Esophagus (tissue), 2 donors: Measurements from ENCODE around the gene SMARCB1. TPM values are rescaled to one million over a fixed set of nuclear protein-coding genes. Genes with fewer than 3 reads are reported as not detected.

ENCODE experiments used
- H3K27ac ChIP-seq, 2 donors: one replicate each; pipeline ENCODE4 v1.5.1; 2013; ENCODE audit warnings: low read depth in 2 of 2, mild to moderate bottlenecking in 2 of 2, inconsistent platforms in 1 of 2, low read length in 1 of 2, moderate library complexity in 1 of 2
- H3K27me3 ChIP-seq, 2 donors: one replicate each; pipeline ENCODE4 v1.6.1; 2013; ENCODE audit warnings: low read length in 2 of 2, control low read depth in 1 of 2, mild to moderate bottlenecking in 1 of 2; ENCODE audit not compliant: insufficient read depth in 2 of 2, control insufficient read depth in 1 of 2
- H3K36me3 ChIP-seq, 2 donors: one replicate each; pipeline ENCODE4 v1.6.1; 2013; ENCODE audit warnings: low read length in 1 of 2; ENCODE audit not compliant: control insufficient read depth in 2 of 2, insufficient read depth in 2 of 2
- H3K4me1 ChIP-seq, 2 donors: one replicate each; pipeline ENCODE4 v1.6.1; 2013; ENCODE audit warnings: low read length in 1 of 2; ENCODE audit not compliant: control insufficient read depth in 2 of 2, insufficient read depth in 2 of 2
- H3K4me3 ChIP-seq, 2 donors: one replicate each; pipeline ENCODE4 v1.5.1; 2013; ENCODE audit warnings: low read length in 2 of 2, mild to moderate bottlenecking in 2 of 2, low read depth in 1 of 2, moderate library complexity in 1 of 2
- H3K9me3 ChIP-seq, 2 donors: one replicate each; pipeline ENCODE4 v1.6.1; 2013; ENCODE audit warnings: mild to moderate bottlenecking in 2 of 2, low read depth in 1 of 2, low read length in 1 of 2, moderate library complexity in 1 of 2; ENCODE audit not compliant: control insufficient read depth in 2 of 2, insufficient read depth in 1 of 2
- WGBS, 2 donors: extraction: QIAGEN DNeasy Blood & Tissue Kit; methylation state at CpG; one replicate each; pipeline ENCODE4 v1.1.7; 2013; 5-methylcytosine and 5-hydroxymethylcytosine counted together
- polyA plus RNA-seq, 2 donors: library from polyadenylated mRNA; stranded (reverse); fragments of 200-250 nt; gene quantifications; one replicate each; pipeline ENCODE4 v1.2.3, GENCODE V29; 2013
- donor health status: healthy with polysubstance abuse.
- donor health status: Bipolar disorder and iron deficiency.

Gene SMARCB1
- polyA plus RNA-seq, 2 donors, result 32.1 to 51.6 TPM

GRCh38 chr22:23796461-23796860, 9.7 kb downstream of the SMARCB1 start:
- H3K4me3 ChIP-seq, result no peak overlapping the region
- H3K4me1 ChIP-seq, result peaks cover 0 to 7% of the 10 kb centered on the region in 2 donors
- no peak overlapping the region for H3K27ac ChIP-seq
- H3K9me3 ChIP-seq, result no peaks in the 10 kb centered on the region
- WGBS, 2 donors, result 71 to 80% methylated on average over 5 of the region's 5 CpGs
- peaks cover 14 to 34% of the 10 kb centered on the region in 2 donors for H3K36me3 ChIP-seq
- no peaks in the 10 kb centered on the region for H3K27me3 ChIP-seq

DNA sequence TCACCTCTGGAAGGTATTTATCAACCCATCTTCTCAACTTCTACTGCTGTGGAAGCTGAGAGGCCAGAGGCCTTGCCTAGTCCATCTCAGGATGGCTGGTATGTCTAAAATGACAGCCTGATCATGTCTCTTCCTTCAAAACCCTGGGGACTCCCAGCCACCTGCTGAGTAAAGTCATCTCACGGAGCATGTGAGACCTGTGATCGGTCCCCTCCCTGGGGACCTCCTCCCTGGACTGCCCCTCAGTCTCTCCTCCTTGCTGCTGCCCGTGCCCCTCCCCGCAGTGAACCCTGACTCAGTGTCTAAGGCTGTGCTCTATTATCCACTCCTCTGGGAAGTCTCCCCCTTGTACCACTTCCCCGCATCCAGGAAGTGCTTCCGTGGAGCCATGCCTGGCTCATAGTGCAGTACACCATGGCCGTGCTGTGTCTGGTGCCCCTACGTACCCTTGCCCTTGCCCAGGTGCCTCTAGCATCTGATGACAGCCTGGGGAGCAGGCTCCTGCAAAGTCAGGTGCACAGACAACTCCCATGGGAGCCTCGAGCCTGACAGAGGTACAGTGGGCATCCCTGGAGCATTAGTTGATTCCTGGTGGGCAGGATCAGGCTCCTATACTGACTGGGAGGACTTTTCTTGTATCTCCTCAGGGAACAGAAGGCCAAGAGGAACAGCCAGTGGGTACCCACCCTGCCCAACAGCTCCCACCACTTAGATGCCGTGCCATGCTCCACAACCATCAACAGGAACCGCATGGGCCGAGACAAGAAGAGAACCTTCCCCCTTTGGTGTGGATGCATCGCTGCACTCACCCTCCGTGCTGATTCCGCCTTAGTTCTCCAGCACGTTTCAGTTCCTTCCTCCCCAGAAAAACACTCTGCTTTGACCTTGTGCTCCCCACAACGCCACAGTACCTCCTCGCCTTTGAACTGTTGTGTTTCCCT, 13.8 kb downstream of the SMARCB1 start:
- Histone ChIP-seq H3K4me3 (no peak overlapping the region), H3K27me3 (no peaks in the 10 kb centered on the region), H3K36me3 (peaks cover 18 to 41% of the 10 kb centered on the region in 2 donors), H3K4me1 (no peaks in the 10 kb centered on the region), H3K27ac (no peak overlapping the region), H3K9me3 (no peaks in the 10 kb centered on the region)
- WGBS, 2 donors, result 93 to 97% methylated on average over 17 to 18 of the region's 18 CpGs

DNA sequence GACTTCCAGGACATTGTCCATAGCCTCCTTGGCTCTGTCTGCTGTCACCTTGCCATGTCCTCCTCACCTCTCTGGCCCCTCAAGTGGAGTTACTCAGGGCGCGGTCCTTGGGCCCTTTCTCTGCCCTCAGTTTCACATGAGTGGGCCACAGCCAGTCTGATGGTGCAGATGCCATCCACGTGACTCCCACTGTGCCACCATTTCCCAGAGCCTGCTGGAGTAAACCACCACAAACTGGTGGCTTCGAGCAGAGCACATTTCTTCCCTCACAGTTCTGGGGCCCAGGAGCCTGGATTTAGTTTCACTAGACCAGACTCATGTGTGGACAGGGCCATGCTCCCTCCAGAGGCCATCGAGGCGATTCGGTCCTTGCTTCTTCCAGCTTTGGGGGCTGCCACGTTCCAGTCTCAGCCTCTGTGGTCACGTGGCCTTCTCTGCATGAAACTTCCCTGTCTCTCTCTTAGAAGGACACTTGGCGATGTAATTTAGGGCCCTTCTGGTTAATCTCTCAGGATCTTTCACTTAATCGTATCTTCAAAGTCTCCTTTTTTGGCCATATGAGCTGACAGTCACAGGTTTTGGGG, 14.6 kb downstream of the SMARCB1 start:
- H3K27me3 ChIP-seq, result no peaks in the 10 kb centered on the region
- H3K36me3 ChIP-seq, result peaks cover 23 to 46% of the 10 kb centered on the region in 2 donors
- H3K4me3 ChIP-seq, result no peak overlapping the region
- H3K27ac ChIP-seq, result no peak overlapping the region
- WGBS, 2 donors, result 90 to 93% methylated on average over 11 of the region's 11 CpGs
- no peaks in the 10 kb centered on the region for H3K9me3 ChIP-seq
- H3K4me1 ChIP-seq, result no peaks in the 10 kb centered on the region

- WGBS, 2 donors, result 94% methylated on average over 8 of the region's 8 CpGs
- Histone ChIP-seq H3K4me3 (no peak overlapping the region), H3K36me3 (peaks cover 20 to 46% of the 10 kb centered on the region in 2 donors), H3K27me3 (no peaks in the 10 kb centered on the region), H3K27ac (no peak overlapping the region), H3K4me1 (no peaks in the 10 kb centered on the region), H3K9me3 (no peaks in the 10 kb centered on the region)
Measured at GRCh38 chr22:23801886-23802377, 15.2 kb downstream of the SMARCB1 start.

- H3K4me3 ChIP-seq, result no peak overlapping the region
- 80 to 87% methylated on average over 21 of the region's 21 CpGs for WGBS, 2 donors
- H3K9me3 ChIP-seq, result no peaks in the 10 kb centered on the region
- no peaks in the 10 kb centered on the region for H3K27me3 ChIP-seq
- H3K27ac ChIP-seq, result no peak overlapping the region
- H3K4me1 ChIP-seq, result no peaks in the 10 kb centered on the region
- peaks cover 24 to 46% of the 10 kb centered on the region in 2 donors for H3K36me3 ChIP-seq
Measured at GRCh38 chr22:23803001-23803819, 16.4 kb downstream of the SMARCB1 start.

DNA sequence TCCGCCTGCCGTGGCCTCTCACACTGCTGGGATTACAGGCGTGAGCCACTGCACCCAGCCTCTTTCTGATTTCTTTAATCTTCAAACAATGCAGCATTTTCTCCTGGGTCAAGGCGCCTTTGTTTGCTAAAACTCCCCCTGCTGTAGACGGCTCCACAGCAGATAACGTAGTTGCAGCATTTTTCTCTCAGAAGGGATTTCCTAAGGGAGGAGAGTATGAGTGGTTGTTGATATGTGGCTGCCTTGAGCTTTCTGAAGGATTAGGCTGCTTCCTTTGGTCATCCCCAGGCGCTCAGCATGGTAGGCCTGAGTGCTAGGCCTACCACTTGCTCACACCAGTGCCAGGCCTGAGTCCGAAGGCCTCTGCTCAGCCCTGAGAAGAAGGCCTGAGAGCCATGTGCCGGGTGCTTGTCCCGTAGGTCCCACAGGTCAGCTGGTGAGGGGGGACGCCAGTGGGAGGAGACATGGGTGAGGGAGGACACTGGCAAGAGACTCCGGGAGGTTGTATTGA, 18.1 kb downstream of the SMARCB1 start:
- WGBS, 2 donors, result 80 to 86% methylated on average over 12 of the region's 12 CpGs
- H3K36me3 ChIP-seq, result peaks cover 24 to 46% of the 10 kb centered on the region in 2 donors
- H3K9me3 ChIP-seq, result no peaks in the 10 kb centered on the region
- H3K4me3 ChIP-seq, result no peak overlapping the region
- H3K27me3 ChIP-seq, result no peaks in the 10 kb centered on the region
- H3K27ac ChIP-seq, result no peak overlapping the region
- H3K4me1 ChIP-seq, result no peaks in the 10 kb centered on the region

DNA sequence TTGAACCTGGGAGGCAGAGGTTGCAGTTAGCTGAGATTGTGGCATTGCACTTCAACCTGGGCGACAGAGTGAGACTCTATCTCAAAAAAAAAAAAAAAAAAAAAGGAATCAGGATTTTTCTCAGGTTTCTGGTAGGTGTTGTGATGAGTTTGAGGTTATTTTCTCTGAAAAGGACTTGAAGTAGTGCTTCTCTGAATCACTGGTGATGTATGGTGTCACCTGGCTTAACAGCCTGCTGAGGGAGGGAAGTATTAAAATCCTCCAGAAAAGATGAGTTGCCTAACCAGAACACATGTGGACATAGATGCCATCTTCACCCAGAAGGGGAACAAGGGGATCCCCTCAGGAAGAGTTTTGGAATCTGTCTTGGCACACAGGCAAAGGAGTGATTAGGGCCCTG, 20.1 kb downstream of the SMARCB1 start:
- H3K4me3 ChIP-seq, result no peak overlapping the region
- H3K9me3 ChIP-seq, result no peaks in the 10 kb centered on the region
- 100% methylated on average over 1 of the region's 1 CpG for WGBS, 2 donors
- peaks cover 19 to 31% of the 10 kb centered on the region in 2 donors for H3K36me3 ChIP-seq
- H3K27ac ChIP-seq, result no peak overlapping the region
- H3K27me3 ChIP-seq, result no peaks in the 10 kb centered on the region
- no peaks in the 10 kb centered on the region for H3K4me1 ChIP-seq

GRCh38 chr22:23812378-23812777, 25.6 kb downstream of the SMARCB1 start:
- no peaks in the 10 kb centered on the region for H3K9me3 ChIP-seq
- H3K4me3 ChIP-seq, result no peak overlapping the region
- no peaks in the 10 kb centered on the region for H3K27me3 ChIP-seq
- H3K4me1 ChIP-seq, result no peaks in the 10 kb centered on the region
- no peak overlapping the region for H3K27ac ChIP-seq
- H3K36me3 ChIP-seq, result peaks cover 4 to 19% of the 10 kb centered on the region in 2 donors
- WGBS, 2 donors, result 95 to 98% methylated on average over 4 of the region's 4 CpGs

GRCh38 chr22:23815541-23816155, 28.9 kb downstream of the SMARCB1 start:
- no peaks in the 10 kb centered on the region for H3K27me3 ChIP-seq
- no peak overlapping the region for H3K4me3 ChIP-seq
- H3K4me1 ChIP-seq, result no peaks in the 10 kb centered on the region
- H3K36me3 ChIP-seq, result peaks cover 4 to 26% of the 10 kb centered on the region in 2 donors
- no peak overlapping the region for H3K27ac ChIP-seq
- 75 to 82% methylated on average over 10 of the region's 10 CpGs for WGBS, 2 donors
- H3K9me3 ChIP-seq, result no peaks in the 10 kb centered on the region
